ENCODE results near the gene JMJD8.

DNA sequence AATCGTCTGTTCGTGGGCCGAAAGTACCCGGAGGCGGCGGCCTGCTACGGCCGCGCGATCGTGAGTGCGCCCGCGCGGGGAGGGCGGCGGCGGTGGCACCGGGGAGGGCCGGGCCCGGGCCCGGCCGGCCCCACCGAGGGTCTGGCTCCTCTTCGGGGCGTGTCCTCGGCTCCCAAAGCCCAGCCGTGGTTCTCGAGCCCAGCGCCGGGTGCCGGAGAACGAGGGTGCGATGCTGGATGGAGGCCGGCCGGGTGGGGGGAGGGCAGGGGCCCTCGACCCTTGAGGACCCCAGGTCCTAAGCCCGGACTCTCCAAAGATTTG lies 3.5 kb downstream of the JMJD8 start:
- TF ChIP-seq, protein P1, sequence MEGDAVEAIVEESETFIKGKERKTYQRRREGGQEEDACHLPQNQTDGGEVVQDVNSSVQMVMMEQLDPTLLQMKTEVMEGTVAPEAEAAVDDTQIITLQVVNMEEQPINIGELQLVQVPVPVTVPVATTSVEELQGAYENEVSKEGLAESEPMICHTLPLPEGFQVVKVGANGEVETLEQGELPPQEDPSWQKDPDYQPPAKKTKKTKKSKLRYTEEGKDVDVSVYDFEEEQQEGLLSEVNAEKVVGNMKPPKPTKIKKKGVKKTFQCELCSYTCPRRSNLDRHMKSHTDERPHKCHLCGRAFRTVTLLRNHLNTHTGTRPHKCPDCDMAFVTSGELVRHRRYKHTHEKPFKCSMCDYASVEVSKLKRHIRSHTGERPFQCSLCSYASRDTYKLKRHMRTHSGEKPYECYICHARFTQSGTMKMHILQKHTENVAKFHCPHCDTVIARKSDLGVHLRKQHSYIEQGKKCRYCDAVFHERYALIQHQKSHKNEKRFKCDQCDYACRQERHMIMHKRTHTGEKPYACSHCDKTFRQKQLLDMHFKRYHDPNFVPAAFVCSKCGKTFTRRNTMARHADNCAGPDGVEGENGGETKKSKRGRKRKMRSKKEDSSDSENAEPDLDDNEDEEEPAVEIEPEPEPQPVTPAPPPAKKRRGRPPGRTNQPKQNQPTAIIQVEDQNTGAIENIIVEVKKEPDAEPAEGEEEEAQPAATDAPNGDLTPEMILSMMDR (IDR thresholded peaks at IDR 0.05 in 4 of 5, conservative IDR thresholded peaks at IDR 0.05 in 1 of 5), result no peak
- TF ChIP-seq POLR2A (IDR thresholded peaks at IDR 0.05), result peak in 1 of 2 donors; percentile 3
